ENCODE results near the gene KCNK3. TPM values are rescaled to one million over a fixed set of nuclear protein-coding genes. Genes with fewer than 3 reads are reported as not detected.

KCNK3 gene
- total and polyA plus RNA-seq, 3 experiments from 2014 or later: not detected

GRCh38 chr2:26778507-26778906, 86.0 kb downstream of the KCNK3 start:
- no peaks in the 10 kb centered on the region for H3K27me3 Mint-ChIP-seq
- peaks cover 5 to 6% (median 5%) of the 10 kb centered on the region in 3 donors for H3K4me1 Mint-ChIP-seq
- no peak overlapping the region for H3K27ac Mint-ChIP-seq
- H3K27me3 ChIP-seq (ENCODE audit: insufficient read depth, low read length, poor library complexity, severe bottlenecking): no peaks in the 10 kb centered on the region
- no peak overlapping the region for H3K4me3 ChIP-seq (ENCODE audit: low read length)
- H3K4me1 ChIP-seq (ENCODE audit: insufficient read depth, low read length): no peaks in the 10 kb centered on the region
- no peaks in the 10 kb centered on the region for H3K9me3 ChIP-seq (ENCODE audit: low read length)
- ChIA-PET CTCF (interaction anchor here (0.8 kb wide), 1 partner anchor 13 kb away, joined by 3 read pairs; no protein-coding TSS in a partner anchor), POLR2A (no interaction called here)
- peaks cover 0 to 71% (median 6%) of the 10 kb centered on the region in 3 donors for H3K36me3 Mint-ChIP-seq
- no peak for DNase-seq
- H3K9me3 Mint-ChIP-seq: no peaks in the 10 kb centered on the region
- no peak overlapping the region for H3K27ac ChIP-seq (ENCODE audit: low read depth, low read length)
- H3K4me3 Mint-ChIP-seq: no peak overlapping the region
- peaks cover 49% of the 10 kb centered on the region for H3K36me3 ChIP-seq (ENCODE audit: insufficient read depth, low read length)

GRCh38 chr2:26780203-26780760, 87.8 kb downstream of the KCNK3 start:
- peaks cover 6 to 8% (median 7%) of the 10 kb centered on the region in 3 donors for H3K4me1 Mint-ChIP-seq
- no peaks in the 10 kb centered on the region for H3K27me3 Mint-ChIP-seq
- CTCF ChIA-PET: no interaction called here
- Histone ChIP-seq H3K9me3 (ENCODE audit: low read length) (no peaks in the 10 kb centered on the region), H3K36me3 (ENCODE audit: insufficient read depth, low read length) (peaks cover 34% of the 10 kb centered on the region), H3K27me3 (ENCODE audit: insufficient read depth, low read length, poor library complexity, severe bottlenecking) (no peaks in the 10 kb centered on the region), H3K4me3 (ENCODE audit: low read length) (no peak overlapping the region), H3K27ac (ENCODE audit: low read depth, low read length) (no peak overlapping the region), H3K4me1 (ENCODE audit: insufficient read depth, low read length) (peaks cover 5% of the 10 kb centered on the region)
- H3K9me3 Mint-ChIP-seq: no peaks in the 10 kb centered on the region
- no peak overlapping the region for H3K27ac Mint-ChIP-seq
- POLR2A ChIA-PET: no interaction called here
- H3K4me3 Mint-ChIP-seq: peak overlapping the region in 1 of 7 donors; percentile 32
- peaks cover 0 to 55% (median 6%) of the 10 kb centered on the region in 3 donors for H3K36me3 Mint-ChIP-seq
- no peak for DNase-seq

Other genes starting within 250 kb of the KCNK3 start
- gene OTOF, start 214.6 kb upstream of the KCNK3 start, total RNA-seq: 1 to 10 TPM; 1.7 to 2.6 TPM
- 1.7 TPM for gene OTOF, start 214.6 kb upstream of the KCNK3 start, polyA plus RNA-seq
- not detected for gene CIB4, start 51.4 kb upstream of the KCNK3 start, total RNA-seq
- not detected for gene CIB4, start 51.4 kb upstream of the KCNK3 start, polyA plus RNA-seq
- 10 to 100 TPM; 11.5 to 12.1 TPM for gene SLC35F6, start 71.6 kb downstream of the KCNK3 start, total RNA-seq
- gene SLC35F6, start 71.6 kb downstream of the KCNK3 start, polyA plus RNA-seq: 6.7 TPM
- 10 to 100 TPM; 18.2 to 21.6 TPM for gene CENPA, start 93.3 kb downstream of the KCNK3 start, total RNA-seq
- gene CENPA, start 93.3 kb downstream of the KCNK3 start, polyA plus RNA-seq: 0.70 TPM
- not detected for gene DPYSL5, start 155.4 kb downstream of the KCNK3 start, total RNA-seq
- gene DPYSL5, start 155.4 kb downstream of the KCNK3 start, polyA plus RNA-seq: not detected